ENCODE results near the gene RGL1.

DNA sequence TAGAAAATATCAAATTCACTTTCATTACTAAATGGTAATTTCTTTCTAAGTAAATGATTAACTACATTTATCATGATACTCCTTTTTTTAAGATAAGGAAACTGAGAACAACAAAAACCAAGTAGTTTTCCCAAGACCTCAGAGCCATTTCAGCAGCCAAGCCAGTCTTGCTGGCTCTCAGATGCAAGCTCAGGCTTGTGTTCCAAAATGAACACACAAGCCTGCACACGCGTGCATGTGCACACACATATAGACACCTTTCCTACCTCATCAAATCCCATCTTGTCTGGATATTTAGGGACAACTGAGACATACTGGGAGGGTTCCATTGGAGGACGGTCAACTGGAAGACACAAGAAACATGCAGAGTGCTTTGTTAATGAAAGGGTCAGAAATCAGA is 149.6 kb downstream of the RGL1 start:
- TF ChIP-seq ZNF274 (IDR thresholded peaks at IDR 0.05; ENCODE audit: low read depth, low read length) (no peak), YY1 (IDR thresholded peaks at IDR 0.05; ENCODE audit: insufficient read depth, insufficient read length) (no peak)
